Ovary (tissue), 10 donors: ENCODE data around the gene LLCFC1. TPM values are rescaled to one million over a fixed set of nuclear protein-coding genes. Genes with fewer than 3 reads are reported as not detected.

Experiments
- DNase-seq, 5 donors: peaks; one replicate each; pipeline ENCODE4 v3.0.0-alpha.2; 2019 to 2020
- H3K27ac ChIP-seq, 2 donors: fragments of 200-600 bp; one replicate each; pipeline versions ENCODE4 v1.5.1 to v1.8.0; 2019 to 2022
- H3K27me3 ChIP-seq: fragments of 200-600 bp; one replicate; pipeline ENCODE4 v1.8.0; 2022
- H3K36me3 ChIP-seq: fragments of 200-600 bp; sonication (generic); one replicate; pipeline ENCODE4 v1.5.1; 2019
- H3K4me1 ChIP-seq: one replicate; pipeline ENCODE4 v1.8.1; 2013; ENCODE audit warnings: mild to moderate bottlenecking, moderate library complexity; ENCODE audit not compliant: insufficient read depth
- H3K4me3 ChIP-seq: fragments of 200-600 bp; sonication (generic); one replicate; pipeline ENCODE4 v1.5.1; 2017
- H3K9me3 ChIP-seq, 2 donors: fragments of 200-600 bp in 1 of 2; sonication (generic) in 1 of 2; one replicate each; pipeline versions ENCODE4 v1.5.1 to v1.8.1; 2013 to 2019; ENCODE audit warnings: mild to moderate bottlenecking in 1 of 2, moderate library complexity in 1 of 2
- EP300 ChIP-seq: sonication (generic); formaldehyde crosslinking; IDR thresholded peaks from one replicate; pipeline ENCODE4 v1.6.1; 2017; ENCODE audit warnings: antibody characterized with exemption
- POLR2A ChIP-seq: fragments of 450-650 bp; IDR thresholded peaks from one replicate; pipeline ENCODE4 v1.6.1; 2017; ENCODE audit warnings: antibody characterized with exemption, mild to moderate bottlenecking, moderate library complexity
- WGBS, 3 donors: extraction: QIAGEN DNeasy Blood & Tissue Kit in 1 of 3; methylation state at CpG; one replicate each; pipeline versions ENCODE4 v1.1.5 to v1.1.7; 2013 to 2017; 5-methylcytosine and 5-hydroxymethylcytosine counted together
- intact Hi-C, 4 donors: fragments of 100-400 bp; cut with DNase I; formaldehyde crosslinking; loops; one replicate each; pipeline versions ENCODE4 v1.11.0 to v1.15.1; 2022 to 2023
- long read RNA-seq, 3 donors: library from polyadenylated mRNA in 2 of 3; unstranded in 2 of 3; transcript quantifications; one replicate each; pipeline ENCODE4 v2.0.0 and lab custom pipeline, GENCODE V29; 2021 to 2026
- polyA plus RNA-seq, 2 donors: library from polyadenylated mRNA; stranded (reverse); fragments of 200-250 nt in 1 of 2; fragments of 350-450 nt in 1 of 2; fragmentation: Illumina TruSeq in 1 of 2; extraction: RNeasy Lipid Tissue Mini Kit (QIAGEN cat#74804) in 1 of 2; gene quantifications; one replicate each; pipeline ENCODE4 v1.2.3, GENCODE V29; 2013 to 2014
- total RNA-seq, 7 donors: library from RNA; depleted of rRNA in 2 of 7; stranded (reverse); fragments of >200 nt in 2 of 7; fragmentation: NEBNext Ultra II Directional in 3 of 7; extraction: Animal tissue kit (Norgen Biotek cat#: 25700) in 3 of 7; gene quantifications; one replicate each; pipeline versions ENCODE4 v1.1.0 to v1.2.4, GENCODE V29; 2016 to 2023
- TF ChIP-seq, protein P1 (sequence below), 3 donors: fragments of 450-650 bp in 2 of 3; fragments of 200-600 bp in 1 of 3; IDR thresholded peaks; one replicate each; pipeline versions ENCODE4 v1.5.1 to v1.8.0; 2016 to 2022; ENCODE audit warnings: antibody characterized with exemption in 3 of 3, mild to moderate bottlenecking in 1 of 3
- donor health status: DM: no; HTN: no; CAD: no; lungs with moderate emphysema.
- donor health status: DM: no; HTN: no; CAD: no.
- donor health status: Bipolar disorder and iron deficiency.
- donor health status: DM: yes; HTN: yes; CAD: no.
- donor health status: DM: no; HTN: no; CAD: no.
- donor health status: DM: yes; HTN: yes; CAD: no.

Gene LLCFC1
- total RNA-seq (not detected), polyA plus RNA-seq (not detected)
- long read RNA-seq, donor 1: 0 reads
- long read RNA-seq, donor 2: 0 reads
- long read RNA-seq, donor 3: 0 reads

DNA sequence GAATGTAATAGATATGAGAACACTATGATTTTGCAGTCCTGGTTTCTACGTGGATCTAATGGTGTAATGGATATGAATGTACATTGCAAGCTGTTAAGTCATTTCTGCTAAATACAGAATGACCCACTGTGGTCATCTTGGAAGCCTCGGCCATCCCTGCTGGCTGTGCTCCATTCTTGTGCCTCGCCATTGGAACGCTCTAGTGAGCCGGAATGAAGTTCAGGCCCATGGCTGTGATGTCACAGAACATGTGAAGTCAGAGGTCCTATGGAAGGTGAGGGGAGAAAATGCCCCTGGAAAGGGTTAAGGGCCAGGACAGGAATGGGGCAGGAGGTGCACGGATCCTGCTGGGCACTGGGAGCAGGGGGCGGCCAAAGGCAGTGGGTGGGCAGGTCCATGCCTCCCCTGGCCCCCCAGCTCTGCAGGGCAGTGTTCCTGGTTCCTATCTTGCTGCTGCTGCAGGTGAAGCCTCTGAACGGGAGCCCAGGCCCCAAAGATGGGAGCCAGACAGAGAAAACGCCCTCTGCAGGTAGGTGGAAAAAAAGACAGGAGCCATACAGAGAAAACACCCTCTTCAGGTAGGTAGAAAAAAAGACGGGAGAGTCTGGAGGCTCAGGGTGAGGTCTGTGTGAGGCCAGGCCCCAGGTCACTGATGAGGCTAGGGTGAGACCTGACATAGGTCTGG lies at the start of gene LLCFC1:
LLCFC1 (plus strand) TSS at position 259 of the 685 bp plus-strand sequence; CDS start at position 397, 138 bp downstream.
- Histone ChIP-seq H3K27ac (no peak within 1 kb of the TSS), H3K27me3 (no peaks in the 10 kb centered on the region), H3K36me3 (no peaks in the 10 kb centered on the region), H3K9me3 (no peaks in the 10 kb centered on the region), H3K4me3 (no peak within 1 kb of the TSS), H3K4me1 (no peaks in the 10 kb centered on the region)
- TF ChIP-seq EP300 (no peak), POLR2A (no peak)
- TF ChIP-seq, protein P1, sequence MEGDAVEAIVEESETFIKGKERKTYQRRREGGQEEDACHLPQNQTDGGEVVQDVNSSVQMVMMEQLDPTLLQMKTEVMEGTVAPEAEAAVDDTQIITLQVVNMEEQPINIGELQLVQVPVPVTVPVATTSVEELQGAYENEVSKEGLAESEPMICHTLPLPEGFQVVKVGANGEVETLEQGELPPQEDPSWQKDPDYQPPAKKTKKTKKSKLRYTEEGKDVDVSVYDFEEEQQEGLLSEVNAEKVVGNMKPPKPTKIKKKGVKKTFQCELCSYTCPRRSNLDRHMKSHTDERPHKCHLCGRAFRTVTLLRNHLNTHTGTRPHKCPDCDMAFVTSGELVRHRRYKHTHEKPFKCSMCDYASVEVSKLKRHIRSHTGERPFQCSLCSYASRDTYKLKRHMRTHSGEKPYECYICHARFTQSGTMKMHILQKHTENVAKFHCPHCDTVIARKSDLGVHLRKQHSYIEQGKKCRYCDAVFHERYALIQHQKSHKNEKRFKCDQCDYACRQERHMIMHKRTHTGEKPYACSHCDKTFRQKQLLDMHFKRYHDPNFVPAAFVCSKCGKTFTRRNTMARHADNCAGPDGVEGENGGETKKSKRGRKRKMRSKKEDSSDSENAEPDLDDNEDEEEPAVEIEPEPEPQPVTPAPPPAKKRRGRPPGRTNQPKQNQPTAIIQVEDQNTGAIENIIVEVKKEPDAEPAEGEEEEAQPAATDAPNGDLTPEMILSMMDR (IDR thresholded peaks at IDR 0.05): no peak
- WGBS, 3 donors: 68 to 72% (median 68%) methylated on average over 10 of the region's 10 CpGs
- DNase-seq: no peak
- intact Hi-C loops: no loop called here

DNA sequence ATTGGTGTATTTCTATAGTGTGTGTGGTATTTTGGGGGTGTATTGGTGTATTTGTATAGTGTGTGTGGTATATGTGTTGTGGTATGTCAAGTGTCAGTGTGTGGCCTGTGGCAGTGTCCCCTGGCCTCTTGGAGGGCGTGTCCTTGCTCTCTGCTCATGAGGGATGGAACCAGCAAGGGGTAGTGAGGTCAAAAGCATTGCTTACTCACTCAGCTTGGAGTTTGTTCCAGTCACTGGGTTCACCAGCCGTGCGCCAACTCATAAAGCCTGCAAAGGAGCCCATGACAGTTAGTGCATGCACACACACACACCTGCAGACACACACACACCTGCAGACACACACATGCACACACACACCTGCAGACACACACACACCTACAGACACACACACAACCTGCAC lies 49.5 kb upstream of the LLCFC1 start:
- H3K27ac ChIP-seq: no peak overlapping the region
- H3K4me1 ChIP-seq: no peaks in the 10 kb centered on the region
- no peak for DNase-seq
- no peaks in the 10 kb centered on the region for H3K9me3 ChIP-seq
- no peaks in the 10 kb centered on the region for H3K36me3 ChIP-seq
- 64 to 80% (median 64%) methylated on average over 3 of the region's 3 CpGs for WGBS, 3 donors
- H3K27me3 ChIP-seq: no peaks in the 10 kb centered on the region
- intact Hi-C loops: loop anchor here in 1 of 4 donors (10.0 kb wide), 1 partner anchor 325 kb away; no protein-coding TSS in a partner anchor
- no peak overlapping the region for H3K4me3 ChIP-seq
- TF ChIP-seq EP300: no peak
- TF ChIP-seq, protein P1 (IDR thresholded peaks at IDR 0.05): no peak
- no peak for TF ChIP-seq POLR2A

DNA sequence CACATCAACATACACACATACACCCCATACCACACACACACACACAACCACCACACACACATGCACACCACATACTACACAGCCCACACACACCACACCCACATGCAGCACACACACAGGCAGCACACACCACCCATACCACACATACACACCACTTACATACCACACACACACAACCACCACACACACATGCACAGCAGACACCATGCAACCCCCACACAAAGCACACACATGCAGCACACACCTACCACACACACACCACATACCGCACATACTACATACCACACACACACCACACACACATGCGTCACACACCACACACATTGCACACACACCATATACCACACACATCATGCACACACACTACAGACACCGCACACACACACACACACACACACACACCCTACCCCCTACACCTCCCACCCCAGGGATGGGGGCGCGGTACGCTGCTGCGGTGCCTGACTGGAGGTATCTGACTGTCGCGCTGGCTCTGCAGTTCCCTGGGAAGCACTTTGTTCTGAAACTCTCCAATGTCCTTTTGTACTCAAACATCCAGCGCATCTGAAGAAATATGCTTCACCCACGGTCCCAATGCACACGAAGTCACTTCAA lies 48.3 kb upstream of the LLCFC1 start:
- no peaks in the 10 kb centered on the region for H3K27me3 ChIP-seq
- H3K4me1 ChIP-seq: no peaks in the 10 kb centered on the region
- H3K9me3 ChIP-seq: no peaks in the 10 kb centered on the region
- no peak for TF ChIP-seq EP300
- no peak for TF ChIP-seq POLR2A
- TF ChIP-seq, protein P1 (IDR thresholded peaks at IDR 0.05): no peak
- intact Hi-C loops: no loop called here
- no peaks in the 10 kb centered on the region for H3K36me3 ChIP-seq
- no peak overlapping the region for H3K27ac ChIP-seq
- H3K4me3 ChIP-seq: no peak overlapping the region
- 77 to 81% (median 79%) methylated on average over 12 of the region's 12 CpGs for WGBS, 3 donors
- DNase-seq: no peak

DNA sequence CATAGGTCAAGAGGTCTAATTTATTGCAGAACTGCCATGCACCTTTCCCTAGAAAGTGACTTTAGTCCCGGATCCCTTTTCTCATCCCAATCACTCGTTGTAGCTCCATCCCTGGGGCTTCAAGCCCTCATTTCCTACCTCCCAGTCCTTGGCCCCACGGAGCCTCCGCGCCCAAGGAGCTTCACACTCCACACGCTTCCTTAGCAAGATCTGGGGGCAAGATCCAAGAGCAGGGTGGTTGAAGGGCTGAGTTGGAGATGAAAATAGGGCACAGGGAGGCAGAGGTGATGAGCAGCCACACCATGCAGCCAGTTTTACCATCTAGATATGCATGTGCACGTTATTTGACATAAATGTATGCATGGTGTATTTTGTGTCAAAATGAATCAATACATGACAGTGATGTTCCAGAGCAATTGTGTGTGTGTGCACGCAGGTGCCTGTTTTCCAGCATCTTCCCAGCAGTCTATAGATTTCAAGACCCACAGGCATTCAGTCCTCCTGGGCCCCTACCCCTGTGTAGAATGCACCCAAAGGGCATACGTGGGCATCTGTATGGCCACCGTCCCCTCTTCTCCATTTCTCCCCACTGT lies 47.7 kb upstream of the LLCFC1 start:
- 73 to 81% (median 79%) methylated on average over 10 of the region's 10 CpGs for WGBS, 3 donors
- Histone ChIP-seq H3K9me3 (no peaks in the 10 kb centered on the region), H3K4me1 (no peaks in the 10 kb centered on the region), H3K27ac (no peak overlapping the region), H3K4me3 (no peak overlapping the region), H3K27me3 (no peaks in the 10 kb centered on the region), H3K36me3 (no peaks in the 10 kb centered on the region)
- TF ChIP-seq POLR2A (no peak), EP300 (no peak)
- TF ChIP-seq, protein P1 (IDR thresholded peaks at IDR 0.05): no peak
- intact Hi-C loops: no loop called here
- no peak for DNase-seq
